Kidney (tissue), 14 donors: ENCODE data around the gene CHD9. TPM values are rescaled to one million over a fixed set of nuclear protein-coding genes. Genes with fewer than 3 reads are reported as not detected.
"Not testable (repeated sequence)": the region's sequence is repeated elsewhere in the genome, so short reads cannot be mapped to it uniquely, and the experiment has no call there.

Source experiments
- DNase-seq, 5 donors: peaks; one replicate each; pipeline ENCODE4 v3.0.0-alpha.2; 2013 to 2020
- FAIRE-seq: peaks from 2 replicates; lab custom pipeline; 2012; peaks lifted over from hg19 to GRCh38; lab: Jason Lieb, UNC
- H3K27ac ChIP-seq, 2 donors: one replicate each; pipeline ENCODE4 v1.7.0; 2013; ENCODE audit warnings: low read depth in 2 of 2, low read length in 2 of 2, inconsistent platforms in 1 of 2
- H3K27me3 ChIP-seq: one replicate; pipeline ENCODE4 v1.7.1; 2013; ENCODE audit warnings: low read length, inconsistent platforms; ENCODE audit not compliant: control insufficient read depth, insufficient read depth
- H3K36me3 ChIP-seq, 3 donors: one replicate each; pipeline versions ENCODE4 v1.7.0 to v1.7.1; 2013; ENCODE audit warnings: low read length in 3 of 3, control low read depth in 1 of 3, inconsistent platforms in 1 of 3; ENCODE audit not compliant: insufficient read depth in 3 of 3, control insufficient read depth in 2 of 3
- H3K4me1 ChIP-seq, 3 donors: one replicate each; pipeline versions ENCODE4 v1.7.0 to v1.7.1; 2013; ENCODE audit warnings: low read length in 3 of 3, inconsistent platforms in 1 of 3, low read depth in 1 of 3; ENCODE audit not compliant: control insufficient read depth in 2 of 3, insufficient read depth in 2 of 3
- H3K4me3 ChIP-seq, 3 donors: one replicate each; pipeline versions ENCODE4 v1.7.0 to v1.8.1; 2013; ENCODE audit warnings: low read length in 3 of 3, control low read depth in 1 of 3, inconsistent platforms in 1 of 3
- H3K9ac ChIP-seq, 3 donors: one replicate each; pipeline versions ENCODE4 v1.7.0 to v1.7.1; 2013; ENCODE audit warnings: low read length in 3 of 3, control low read depth in 1 of 3, inconsistent platforms in 1 of 3
- H3K9me3 ChIP-seq, 3 donors: one replicate each; pipeline versions ENCODE4 v1.7.0 to v1.7.1; 2013; ENCODE audit warnings: low read length in 3 of 3, control low read depth in 1 of 3, inconsistent platforms in 1 of 3; ENCODE audit not compliant: control insufficient read depth in 2 of 3, insufficient read depth in 1 of 3
- intact Hi-C: fragments of 100-400 bp; cut with DNase I; formaldehyde crosslinking; loops from one replicate; pipeline ENCODE4 v1.11.1; 2022
- polyA plus RNA-seq: library from polyadenylated mRNA; stranded (reverse); fragments of 350-450 nt; fragmentation: Illumina TruSeq; extraction: RNeasy Lipid Tissue Mini Kit (QIAGEN cat#74804); gene quantifications from one replicate; pipeline ENCODE4 v1.2.3, GENCODE V29; 2014; ENCODE audit warnings: low read depth, low replicate concordance; ENCODE audit not compliant: insufficient read depth
- total RNA-seq: library from RNA; stranded (reverse); fragmentation: NEBNext Ultra II Directional; extraction: Animal tissue kit (Norgen Biotek cat#: 25700); gene quantifications from one replicate; pipeline ENCODE4 v1.2.1, GENCODE V29; 2021
- TF ChIP-seq, protein P1 (sequence below): IDR thresholded peaks from 3 replicates; pipeline ENCODE4 v1.5.1; 2012; ENCODE audit warnings: mild to moderate bottlenecking, moderate library complexity, borderline replicate concordance; ENCODE audit not compliant: insufficient read depth; ENCODE audit errors: extremely low read depth
- donor health status: control.
- donor health status: control.
- donor health status: control.
- donor health status: control.
- donor health status: control.
- donor health status: DM: yes; HTN: yes; CAD: no.
- donor health status: Normal renal cell carcinoma (clear cell type).

CHD9 gene
- total and polyA plus RNA-seq, 2 donors from 2014 or later = 9.4 to 83.7 TPM

DNA sequence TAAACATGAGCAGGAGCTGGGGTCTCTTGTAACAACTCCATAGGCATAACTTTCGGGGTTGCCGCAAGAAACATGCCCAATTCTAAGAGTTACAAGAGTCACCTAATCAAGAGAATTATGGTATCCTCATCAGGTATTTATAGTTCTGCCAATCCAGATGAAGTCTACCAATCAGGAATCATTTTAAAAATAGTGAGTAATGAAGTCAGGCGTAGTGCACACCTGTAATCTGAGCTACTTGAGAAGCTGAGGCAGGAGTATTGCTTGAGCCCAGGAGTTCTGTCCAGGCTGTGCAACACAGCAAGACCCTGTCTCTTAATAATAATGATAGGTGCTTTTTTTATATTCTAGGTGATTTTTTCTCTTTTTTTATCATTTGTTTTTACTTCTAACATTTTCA, 251.0 kb downstream of the CHD9 start:
- DNase-seq (no peak), FAIRE-seq (no peak)
- no peaks in the 10 kb centered on the region for H3K27me3 ChIP-seq
- H3K4me1 ChIP-seq = no peaks in the 10 kb centered on the region
- no peak overlapping the region for H3K27ac ChIP-seq
- peaks cover 5 to 57% (median 20%) of the 10 kb centered on the region in 3 donors for H3K36me3 ChIP-seq
- TF ChIP-seq, protein P1, sequence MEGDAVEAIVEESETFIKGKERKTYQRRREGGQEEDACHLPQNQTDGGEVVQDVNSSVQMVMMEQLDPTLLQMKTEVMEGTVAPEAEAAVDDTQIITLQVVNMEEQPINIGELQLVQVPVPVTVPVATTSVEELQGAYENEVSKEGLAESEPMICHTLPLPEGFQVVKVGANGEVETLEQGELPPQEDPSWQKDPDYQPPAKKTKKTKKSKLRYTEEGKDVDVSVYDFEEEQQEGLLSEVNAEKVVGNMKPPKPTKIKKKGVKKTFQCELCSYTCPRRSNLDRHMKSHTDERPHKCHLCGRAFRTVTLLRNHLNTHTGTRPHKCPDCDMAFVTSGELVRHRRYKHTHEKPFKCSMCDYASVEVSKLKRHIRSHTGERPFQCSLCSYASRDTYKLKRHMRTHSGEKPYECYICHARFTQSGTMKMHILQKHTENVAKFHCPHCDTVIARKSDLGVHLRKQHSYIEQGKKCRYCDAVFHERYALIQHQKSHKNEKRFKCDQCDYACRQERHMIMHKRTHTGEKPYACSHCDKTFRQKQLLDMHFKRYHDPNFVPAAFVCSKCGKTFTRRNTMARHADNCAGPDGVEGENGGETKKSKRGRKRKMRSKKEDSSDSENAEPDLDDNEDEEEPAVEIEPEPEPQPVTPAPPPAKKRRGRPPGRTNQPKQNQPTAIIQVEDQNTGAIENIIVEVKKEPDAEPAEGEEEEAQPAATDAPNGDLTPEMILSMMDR = no peak
- no peaks in the 10 kb centered on the region for H3K9me3 ChIP-seq
- intact Hi-C loops = no loop called here
- no peak overlapping the region for H3K9ac ChIP-seq
- H3K4me3 ChIP-seq = no peak overlapping the region

DNA sequence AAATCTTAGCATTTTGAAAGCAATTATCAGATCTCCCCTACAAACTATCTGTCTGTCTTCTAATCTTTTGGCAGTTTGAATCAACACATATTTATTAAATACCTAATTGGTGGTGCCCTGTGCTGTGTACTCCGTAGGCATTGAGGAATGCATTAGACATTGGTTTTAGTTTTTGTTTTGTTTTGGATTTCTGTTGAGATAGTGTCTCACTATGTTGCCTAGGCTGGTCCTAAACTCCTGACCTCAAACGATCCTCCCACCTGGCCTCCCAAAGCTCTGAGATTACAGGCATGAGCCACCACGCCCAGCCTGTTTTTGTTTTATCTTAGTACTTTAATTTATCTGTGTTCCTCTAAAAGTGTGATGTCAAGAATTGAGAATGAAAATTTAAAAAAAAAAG, 254.7 kb downstream of the CHD9 start:
- FAIRE-seq (no peak), DNase-seq (no peak)
- TF ChIP-seq, protein P1 = no peak
- H3K4me1 ChIP-seq = no peaks in the 10 kb centered on the region
- no peaks in the 10 kb centered on the region for H3K9me3 ChIP-seq
- H3K27me3 ChIP-seq = no peaks in the 10 kb centered on the region
- H3K27ac ChIP-seq = no peak overlapping the region
- no peak overlapping the region for H3K4me3 ChIP-seq
- peaks cover 5 to 47% (median 17%) of the 10 kb centered on the region in 3 donors for H3K36me3 ChIP-seq
- intact Hi-C loops = no loop called here
- H3K9ac ChIP-seq = no peak overlapping the region

DNA sequence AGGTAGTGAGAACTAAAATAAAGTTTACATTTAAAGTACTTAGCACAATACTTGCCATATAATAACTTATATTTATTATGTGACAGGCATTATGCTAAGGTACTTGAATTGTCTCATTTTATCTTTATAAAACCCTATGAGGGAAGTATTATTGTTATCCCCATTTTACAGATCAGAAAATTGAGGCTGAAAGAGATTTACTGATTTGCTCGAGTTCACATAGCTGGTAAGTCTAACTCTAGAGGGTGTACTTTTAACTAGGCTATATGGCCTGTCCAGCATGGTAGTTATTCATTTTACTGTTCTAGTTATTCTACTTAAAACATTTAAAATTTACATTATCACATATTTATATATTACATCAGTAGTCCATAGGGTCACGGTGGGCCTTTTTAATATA, 266.2 kb downstream of the CHD9 start:
- Histone ChIP-seq H3K27ac (no peak overlapping the region), H3K4me3 (no peak overlapping the region), H3K9ac (no peak overlapping the region), H3K4me1 (no peaks in the 10 kb centered on the region), H3K9me3 (no peaks in the 10 kb centered on the region), H3K36me3 (peaks cover 8 to 45% (median 16%) of the 10 kb centered on the region in 3 donors), H3K27me3 (no peaks in the 10 kb centered on the region)
- DNase-seq (no peak), FAIRE-seq (no peak)
- TF ChIP-seq, protein P1 = no peak
- intact Hi-C loops = no loop called here

DNA sequence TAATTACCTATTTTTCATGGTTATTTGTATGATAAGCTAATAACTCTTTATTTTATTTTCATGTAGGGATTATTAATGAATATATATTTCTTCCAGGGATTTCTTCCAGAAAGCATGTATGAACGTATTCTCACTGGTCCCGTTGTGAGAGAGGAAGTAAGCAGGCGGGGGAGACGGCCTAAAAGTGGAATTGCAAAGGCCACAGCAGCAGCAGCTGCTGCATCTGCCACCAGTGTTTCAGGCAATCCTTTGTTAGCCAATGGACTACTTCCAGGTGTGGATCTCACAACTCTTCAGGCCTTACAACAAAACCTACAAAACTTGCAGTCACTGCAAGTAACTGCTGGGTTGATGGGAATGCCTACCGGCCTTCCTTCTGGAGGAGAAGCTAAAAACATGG, 269.1 kb downstream of the CHD9 start:
- H3K4me3 ChIP-seq = no peak overlapping the region

DNA sequence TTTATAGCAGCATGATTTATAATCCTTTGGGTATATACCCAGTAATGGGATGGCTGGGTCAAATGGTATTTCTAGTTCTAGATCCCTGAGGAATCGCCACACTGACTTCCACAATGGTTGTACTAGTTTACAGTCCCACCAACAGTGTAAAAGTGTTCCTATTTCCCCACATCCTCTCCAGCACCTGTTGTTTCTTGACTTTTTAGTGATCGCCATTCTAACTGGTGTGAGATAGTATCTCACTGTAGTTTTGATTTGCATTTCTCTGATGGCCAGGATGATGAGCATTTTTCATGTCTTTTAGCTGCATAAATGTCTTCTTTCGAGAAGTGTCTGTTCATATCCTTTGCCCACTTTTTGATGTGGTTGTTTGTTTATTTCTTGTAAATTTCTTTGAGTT, 276.2 kb downstream of the CHD9 start:
- H3K4me1 ChIP-seq, FAIRE-seq: not testable (repeated sequence)

More for the DNA sequence above, 269.1 kb downstream of the CHD9 start:
- FAIRE-seq (no peak), DNase-seq (no peak)
- no peaks in the 10 kb centered on the region for H3K27me3 ChIP-seq
- intact Hi-C loops = no loop called here
- H3K36me3 ChIP-seq = peaks cover 4 to 34% (median 9%) of the 10 kb centered on the region in 3 donors
- no peaks in the 10 kb centered on the region for H3K9me3 ChIP-seq
- TF ChIP-seq, protein P1 = no peak
- H3K9ac ChIP-seq = no peak overlapping the region
- no peaks in the 10 kb centered on the region for H3K4me1 ChIP-seq
- no peak overlapping the region for H3K27ac ChIP-seq

More for the DNA sequence above, 276.2 kb downstream of the CHD9 start:
- H3K4me3 ChIP-seq, DNase-seq, H3K27me3 ChIP-seq, H3K36me3 ChIP-seq, H3K9ac ChIP-seq, H3K9me3 ChIP-seq, H3K27ac ChIP-seq, intact Hi-C loops: not testable (repeated sequence)
